WTC11 (cell line): ENCODE data around the gene IRAK2. TPM values are rescaled to one million over a fixed set of nuclear protein-coding genes. Genes with fewer than 3 reads are reported as not detected.
"Not testable (repeated sequence)": the region's sequence is repeated elsewhere in the genome, so short reads cannot be mapped to it uniquely, and the experiment has no call there.

ENCODE experiments used
- ATAC-seq: fragments of 200-7000 bp; cut with Tn5 transposase; 2 replicates; pipeline ENCODE4 v1.10.0; 2021; ENCODE audit warnings: mild to moderate bottlenecking, moderate library complexity
- CTCF ChIA-PET: fragments of 300-600 bp; sonication (Branson Sonifier 250); formaldehyde crosslinking; loops from one replicate; lab custom pipeline; 2021; ENCODE audit warnings: antibody characterized with exemption; lab: Charles Lee
- POLR2A ChIA-PET: fragments of 350-600 bp; sonication (Branson Sonifier 250); formaldehyde crosslinking; loops from one replicate; lab custom pipeline; 2021; ENCODE audit warnings: antibody characterized with exemption; lab: Charles Lee
- DNase-seq: peaks from one replicate; pipeline ENCODE4 v3.0.0; 2021; ENCODE audit warnings: low spot score
- H3K27ac Mint-ChIP-seq: 2 replicates; pipeline ENCODE4 v1.8.0; 2021; ENCODE audit warnings: mixed read lengths
- H3K27me3 Mint-ChIP-seq: 2 replicates; pipeline ENCODE4 v1.8.0; 2021; ENCODE audit warnings: low read depth, mild to moderate bottlenecking, moderate library complexity, mixed read lengths
- H3K36me3 Mint-ChIP-seq: 2 replicates; pipeline ENCODE4 v1.8.0; 2021; ENCODE audit warnings: mixed read lengths
- H3K4me1 Mint-ChIP-seq: 2 replicates; pipeline ENCODE4 v1.8.0; 2022; ENCODE audit warnings: mixed read lengths
- H3K4me3 Mint-ChIP-seq: 2 replicates; pipeline ENCODE4 v1.8.0; 2021; ENCODE audit warnings: mild to moderate bottlenecking, moderate library complexity, mixed read lengths
- H3K9me3 Mint-ChIP-seq: 2 replicates; pipeline ENCODE4 v1.8.0; 2021; ENCODE audit warnings: mixed read lengths
- ATF3 ChIP-seq: sonication (generic); formaldehyde crosslinking; conservative IDR thresholded peaks from 2 replicates; pipeline ENCODE4 v1.8.1; 2022; ENCODE audit warnings: mild to moderate bottlenecking, missing genetic modification reagents
- E2F1 ChIP-seq: sonication (generic); formaldehyde crosslinking; IDR thresholded peaks from 2 replicates; pipeline ENCODE4 v1.8.0; 2022; ENCODE audit warnings: mild to moderate bottlenecking, missing genetic modification reagents
- E2F4 ChIP-seq: sonication (generic); formaldehyde crosslinking; IDR thresholded peaks from 2 replicates; pipeline ENCODE4 v1.8.1; 2022; ENCODE audit warnings: low read depth, mild to moderate bottlenecking, moderate library complexity, missing genetic modification reagents, borderline replicate concordance
- E2F5 ChIP-seq: sonication (generic); formaldehyde crosslinking; IDR thresholded peaks from 2 replicates; pipeline ENCODE4 v1.8.1; 2022; ENCODE audit warnings: mild to moderate bottlenecking, moderate library complexity, missing genetic modification reagents
- IRF1 ChIP-seq: sonication (generic); formaldehyde crosslinking; IDR thresholded peaks from 2 replicates; pipeline ENCODE4 v1.8.0; 2023; ENCODE audit warnings: missing genetic modification reagents
- MAX ChIP-seq: sonication (generic); formaldehyde crosslinking; IDR thresholded peaks from 2 replicates; pipeline ENCODE4 v1.8.0; 2022; ENCODE audit warnings: mild to moderate bottlenecking, missing genetic modification reagents
- NFE2L1 ChIP-seq: sonication (generic); formaldehyde crosslinking; IDR thresholded peaks from 2 replicates; pipeline ENCODE4 v1.8.1; 2023; ENCODE audit warnings: missing genetic modification reagents
- NR1H2 ChIP-seq: sonication (generic); formaldehyde crosslinking; IDR thresholded peaks from 2 replicates; pipeline ENCODE4 v1.9.0; 2021; ENCODE audit warnings: mild to moderate bottlenecking, moderate library complexity, missing genetic modification reagents
- NR2C2 ChIP-seq: sonication (generic); formaldehyde crosslinking; IDR thresholded peaks from 2 replicates; pipeline ENCODE4 v1.8.0; 2022; ENCODE audit warnings: mild to moderate bottlenecking, missing genetic modification reagents
- PRDM15 ChIP-seq: sonication (generic); formaldehyde crosslinking; IDR thresholded peaks from 2 replicates; pipeline ENCODE4 v1.8.0; 2022; ENCODE audit warnings: missing genetic modification reagents
- SOX15 ChIP-seq: fragments of 250-450 bp; sonication (Bioruptor Pico); IDR thresholded peaks from 2 replicates; pipeline ENCODE4 v1.9.0; 2021; ENCODE audit warnings: mild to moderate bottlenecking
- SP1 ChIP-seq: sonication (generic); formaldehyde crosslinking; conservative IDR thresholded peaks from 2 replicates; pipeline ENCODE4 v1.8.1; 2022; ENCODE audit warnings: missing genetic modification reagents
- TEAD1 ChIP-seq: sonication (generic); formaldehyde crosslinking; IDR thresholded peaks from 2 replicates; pipeline ENCODE4 v1.8.0; 2022; ENCODE audit warnings: mild to moderate bottlenecking, missing genetic modification reagents
- USF1 ChIP-seq: sonication (generic); formaldehyde crosslinking; IDR thresholded peaks from 2 replicates; pipeline ENCODE4 v1.8.0; 2022; ENCODE audit warnings: mild to moderate bottlenecking, missing genetic modification reagents
- ZBTB21 ChIP-seq: sonication (generic); formaldehyde crosslinking; IDR thresholded peaks from 2 replicates; pipeline ENCODE4 v1.8.1; 2023; ENCODE audit warnings: mild to moderate bottlenecking, missing genetic modification reagents, borderline replicate concordance
- ZNF263 ChIP-seq: sonication (generic); formaldehyde crosslinking; IDR thresholded peaks from 2 replicates; pipeline ENCODE4 v1.8.1; 2022; ENCODE audit warnings: low read depth, mild to moderate bottlenecking, moderate library complexity, missing genetic modification reagents
- ZNF317 ChIP-seq: sonication (generic); formaldehyde crosslinking; IDR thresholded peaks from 2 replicates; pipeline ENCODE4 v1.8.1; 2023; ENCODE audit warnings: low read depth, mild to moderate bottlenecking, moderate library complexity, missing genetic modification reagents, borderline replicate concordance
- total RNA-seq: library from RNA; stranded (reverse); gene quantifications from 3 replicates; pipeline ENCODE4 v1.2.3, GENCODE V29; 2021

IRAK2 gene
- total RNA-seq, 1 experiment from 2014 or later: 1.4 TPM

- ATAC-seq (no peak), DNase-seq (no peak)
- TF ChIP-seq MAX (CRISPR knock-in tag) (no peak), SOX15 (no peak), TEAD1 (CRISPR knock-in tag) (no peak), ATF3 (CRISPR knock-in tag) (no peak), E2F5 (CRISPR knock-in tag) (no peak)
- Mint-ChIP-seq H3K27ac (peak overlapping the region; percentile 53; the same call in 1 of the 2 replicates), H3K27me3 (no peaks in the 10 kb centered on the region), H3K36me3 (peaks cover 25% of the 10 kb centered on the region), H3K4me3 (no peak overlapping the region), H3K4me1 (no peaks in the 10 kb centered on the region), H3K9me3 (no peaks in the 10 kb centered on the region)
- POLR2A ChIA-PET: interaction anchor here (0.6 kb wide), 2 partner anchors 71 to 418 kb away, joined by 3 read pairs; no protein-coding TSS in a partner anchor
- CTCF ChIA-PET: no interaction called here
Measured at GRCh38 chr3:10155123-10155472, 9.6 kb upstream of the IRAK2 start.

- ChIA-PET POLR2A (no interaction called here), CTCF (no interaction called here)
- ATAC-seq (no peak), DNase-seq (no peak)
- no peaks in the 10 kb centered on the region for H3K9me3 Mint-ChIP-seq
- no peak overlapping the region for H3K4me3 Mint-ChIP-seq
- H3K36me3 Mint-ChIP-seq: peaks cover 19% of the 10 kb centered on the region
- no peaks in the 10 kb centered on the region for H3K4me1 Mint-ChIP-seq
- no peak for TF ChIP-seq NR1H2 (CRISPR knock-in tag)
- TF ChIP-seq ZBTB21 (CRISPR knock-in tag): no peak
- TF ChIP-seq SP1: no peak
- no peak for TF ChIP-seq NFE2L1
- no peak for TF ChIP-seq ZNF263 (CRISPR knock-in tag)
- TF ChIP-seq MAX (CRISPR knock-in tag): no peak
- TF ChIP-seq E2F4: no peak
- TF ChIP-seq NR2C2 (CRISPR knock-in tag): no peak
- TF ChIP-seq ZNF317 (CRISPR knock-in tag): no peak
- TF ChIP-seq E2F1 (CRISPR knock-in tag): no peak
- no peak for TF ChIP-seq IRF1 (CRISPR knock-in tag)
- TF ChIP-seq, all 79 proteins: peak for 0
- H3K27me3 Mint-ChIP-seq: no peaks in the 10 kb centered on the region
- H3K27ac Mint-ChIP-seq: no peak overlapping the region; the same call in 1 of the 2 replicates
Measured at GRCh38 chr3:10155658-10156057, 9.1 kb upstream of the IRAK2 start.

GRCh38 chr3:10157031-10157430 is 7.7 kb upstream of the IRAK2 start:
- CTCF ChIA-PET: no interaction called here
- no peak overlapping the region for H3K27ac Mint-ChIP-seq
- H3K4me3 Mint-ChIP-seq: no peak overlapping the region
- H3K36me3 Mint-ChIP-seq: peaks cover 7% of the 10 kb centered on the region
- DNase-seq (no peak), ATAC-seq (no peak)
- H3K4me1 Mint-ChIP-seq: no peaks in the 10 kb centered on the region
- H3K9me3 Mint-ChIP-seq: no peaks in the 10 kb centered on the region
- TF ChIP-seq PRDM15 (no peak), USF1 (no peak), MAX (CRISPR knock-in tag) (no peak)
- no peaks in the 10 kb centered on the region for H3K27me3 Mint-ChIP-seq
- POLR2A ChIA-PET: no interaction called here

- CTCF ChIA-PET, H3K4me1 Mint-ChIP-seq, H3K9me3 Mint-ChIP-seq, H3K27me3 Mint-ChIP-seq, ATAC-seq, H3K4me3 Mint-ChIP-seq, H3K27ac Mint-ChIP-seq, H3K36me3 Mint-ChIP-seq, DNase-seq: not testable (repeated sequence)
- POLR2A ChIA-PET: interaction anchor here (0.7 kb wide), 1 partner anchor 1416 kb away, joined by 4 read pairs; no protein-coding TSS in a partner anchor
Measured at GRCh38 chr3:10158555-10158954, 6.2 kb upstream of the IRAK2 start.
